Measurements from ENCODE around the gene BPIFB1. TPM values are rescaled to one million over a fixed set of nuclear protein-coding genes. Genes with fewer than 3 reads are reported as not detected.

The BPIFB1 gene
- total RNA-seq, 1 donor from 2014 or later: 0.18 TPM

GRCh38 chr20:33272155-33272873 is 10.7 kb upstream of the BPIFB1 start:
- no peak for DNase-seq (ENCODE audit: low spot score)
- ATAC-seq: no peak

- no peak for DNase-seq (ENCODE audit: low spot score)
These were observed 9.7 kb upstream of the BPIFB1 start for GRCh38 chr20:33273117-33273851.

GRCh38 chr20:33275215-33275614 is 7.8 kb upstream of the BPIFB1 start:
- no peak for DNase-seq (ENCODE audit: low spot score)
- ATAC-seq: no peak

More at GRCh38 chr20:33273117-33273851, 9.7 kb upstream of the BPIFB1 start:
- no peak for ATAC-seq

- no peak for DNase-seq (ENCODE audit: low spot score)
- ATAC-seq: no peak
These were observed 7.1 kb upstream of the BPIFB1 start for GRCh38 chr20:33275871-33276270.

GRCh38 chr20:33276303-33277113 is 6.5 kb upstream of the BPIFB1 start:
- no peak for ATAC-seq
- DNase-seq (ENCODE audit: low spot score): no peak

- peak; percentile 13 for ATAC-seq
- DNase-seq (ENCODE audit: low spot score): no peak
These were observed 5.3 kb upstream of the BPIFB1 start for GRCh38 chr20:33277471-33278441.

GRCh38 chr20:33278700-33279099 is 4.3 kb upstream of the BPIFB1 start:
- DNase-seq (ENCODE audit: low spot score) (no peak), ATAC-seq (no peak)

- no peak for ATAC-seq
- no peak for DNase-seq (ENCODE audit: low spot score)
These were observed 3.6 kb upstream of the BPIFB1 start for GRCh38 chr20:33279261-33279910.

GRCh38 chr20:33280000-33280680 is 2.9 kb upstream of the BPIFB1 start:
- ATAC-seq (no peak), DNase-seq (ENCODE audit: low spot score) (no peak)

GRCh38 chr20:33280775-33281174 is 2.2 kb upstream of the BPIFB1 start:
- DNase-seq (ENCODE audit: low spot score) (no peak), ATAC-seq (no peak)

GRCh38 chr20:33281550-33282146 is 1.4 kb upstream of the BPIFB1 start:
- ATAC-seq (no peak), DNase-seq (ENCODE audit: low spot score) (no peak)

- no peak for DNase-seq (ENCODE audit: low spot score)
- no peak for ATAC-seq
These were observed 649 bp upstream of the BPIFB1 start for GRCh38 chr20:33282196-33282934.

- ATAC-seq (no peak), DNase-seq (ENCODE audit: low spot score) (no peak)
These were observed 1.3 kb downstream of the BPIFB1 start for GRCh38 chr20:33284284-33284683.

- DNase-seq (ENCODE audit: low spot score): no peak
These were observed 1.9 kb downstream of the BPIFB1 start for GRCh38 chr20:33284937-33285336.

GRCh38 chr20:33285861-33286495 is 3.0 kb downstream of the BPIFB1 start:
- DNase-seq (ENCODE audit: low spot score) (no peak), ATAC-seq (no peak)

More at GRCh38 chr20:33284937-33285336, 1.9 kb downstream of the BPIFB1 start:
- no peak for ATAC-seq

GRCh38 chr20:33287884-33288283 is 4.9 kb downstream of the BPIFB1 start:
- DNase-seq (ENCODE audit: low spot score): no peak
- ATAC-seq: no peak

- ATAC-seq (no peak), DNase-seq (ENCODE audit: low spot score) (no peak)
These were observed 7.8 kb downstream of the BPIFB1 start for GRCh38 chr20:33290852-33291251.

- ATAC-seq: no peak
- DNase-seq (ENCODE audit: low spot score): no peak
These were observed 8.4 kb downstream of the BPIFB1 start for GRCh38 chr20:33291416-33291815.
